Jurkat, Clone E6-1 (cell line): ENCODE measurements around the gene OGFOD3.
"Not testable (repeated sequence)": the region's sequence is repeated elsewhere in the genome, so short reads cannot be mapped to it uniquely, and the experiment has no call there.

Source experiments
- DNase-seq: peaks from one replicate; pipeline ENCODE4 v3.0.0-alpha.2; 2011; ENCODE audit warnings: low read depth, low spot score
- H3K4me3 ChIP-seq: 2 replicates; pipeline ENCODE4 v1.5.1; 2011; ENCODE audit warnings: mild to moderate bottlenecking, low read length, control low read depth, moderate library complexity

Gene OGFOD3

GRCh38 chr17:82412081-82412480 is 6.3 kb downstream of the OGFOD3 start:
- not testable (repeated sequence) for H3K4me3 ChIP-seq, DNase-seq

- DNase-seq = no peak
- no peak overlapping the region for H3K4me3 ChIP-seq
Measured at GRCh38 chr17:82411396-82412053, 6.9 kb downstream of the OGFOD3 start.

GRCh38 chr17:82410014-82410716 is 8.2 kb downstream of the OGFOD3 start:
- DNase-seq = no peak
- H3K4me3 ChIP-seq = no peak overlapping the region

GRCh38 chr17:82408938-82409318 is 9.5 kb downstream of the OGFOD3 start:
- no peak overlapping the region for H3K4me3 ChIP-seq

GRCh38 chr17:82408288-82408937 is 10.0 kb downstream of the OGFOD3 start:
- H3K4me3 ChIP-seq = no peak overlapping the region
- no peak for DNase-seq

More at GRCh38 chr17:82408938-82409318, 9.5 kb downstream of the OGFOD3 start:
- DNase-seq = no peak

- no peak overlapping the region for H3K4me3 ChIP-seq
- DNase-seq = no peak
Measured at GRCh38 chr17:82407255-82407654, 11.1 kb downstream of the OGFOD3 start.

GRCh38 chr17:82406131-82406671 is 12.2 kb downstream of the OGFOD3 start:
- DNase-seq = no peak
- H3K4me3 ChIP-seq = no peak overlapping the region

- DNase-seq = no peak
Measured at GRCh38 chr17:82405051-82405450, 13.3 kb downstream of the OGFOD3 start.

GRCh38 chr17:82403662-82404660 is 14.4 kb downstream of the OGFOD3 start:
- H3K4me3 ChIP-seq = no peak overlapping the region

More at GRCh38 chr17:82405051-82405450, 13.3 kb downstream of the OGFOD3 start:
- H3K4me3 ChIP-seq = no peak overlapping the region

GRCh38 chr17:82402865-82403264 is 15.5 kb downstream of the OGFOD3 start:
- no peak overlapping the region for H3K4me3 ChIP-seq
- DNase-seq = no peak

More at GRCh38 chr17:82403662-82404660, 14.4 kb downstream of the OGFOD3 start:
- no peak for DNase-seq

GRCh38 chr17:82400830-82401229 is 17.6 kb downstream of the OGFOD3 start:
- H3K4me3 ChIP-seq = peak overlapping the region; percentile 37
- peak; percentile 69 for DNase-seq

- DNase-seq = no peak
- no peak overlapping the region for H3K4me3 ChIP-seq
Measured at GRCh38 chr17:82400206-82400605, 18.2 kb downstream of the OGFOD3 start.

GRCh38 chr17:82399601-82400101 is 18.7 kb downstream of the OGFOD3 start:
- no peak overlapping the region for H3K4me3 ChIP-seq
- no peak for DNase-seq

GRCh38 chr17:82399041-82399441 is 19.3 kb downstream of the OGFOD3 start:
- DNase-seq = no peak
- no peak overlapping the region for H3K4me3 ChIP-seq

GRCh38 chr17:82397449-82398335 is 20.7 kb downstream of the OGFOD3 start:
- DNase-seq = no peak
- no peak overlapping the region for H3K4me3 ChIP-seq

- H3K4me3 ChIP-seq = no peak overlapping the region
- no peak for DNase-seq
Measured at GRCh38 chr17:82396601-82397435, 21.6 kb downstream of the OGFOD3 start.

GRCh38 chr17:82394278-82394677 is 24.1 kb downstream of the OGFOD3 start:
- no peak overlapping the region for H3K4me3 ChIP-seq
- no peak for DNase-seq
